ENCODE results near the gene EFCAB9.

- no peak for TF ChIP-seq CTCF (IDR thresholded peaks at IDR 0.05)
- TF ChIP-seq POLR2A (IDR thresholded peaks at IDR 0.05) = no peak
Observed at GRCh38 chr5:172171118-172171517, 22.9 kb upstream of the EFCAB9 start.
